ENCODE data around the gene SRRM2.

The SRRM2 gene

GRCh38 chr16:2787406-2787805, 35.0 kb downstream of the SRRM2 start, which contains the start of gene PRSS33:
PRSS33 (minus strand) TSS chr16:2787560; CDS start chr16:2786547, 1,013 bp downstream.
- no peak within 1 kb of the TSS for H3K27ac ChIP-seq
- TF ChIP-seq CTCF (conservative IDR thresholded peaks at IDR 0.05) = no peak

- H3K27ac ChIP-seq = no peak overlapping the region
- no peak for TF ChIP-seq CTCF (conservative IDR thresholded peaks at IDR 0.05)
Observed at GRCh38 chr16:2787961-2788360, 35.5 kb downstream of the SRRM2 start.

GRCh38 chr16:2790631-2791030, 38.2 kb downstream of the SRRM2 start:
- H3K27ac ChIP-seq = no peak overlapping the region
- no peak for TF ChIP-seq CTCF (conservative IDR thresholded peaks at IDR 0.05)

- no peak for TF ChIP-seq CTCF (conservative IDR thresholded peaks at IDR 0.05)
- H3K27ac ChIP-seq = no peak overlapping the region
Observed at GRCh38 chr16:2791174-2791573, 38.7 kb downstream of the SRRM2 start.

GRCh38 chr16:2792940-2793339, 40.5 kb downstream of the SRRM2 start:
- no peak overlapping the region for H3K27ac ChIP-seq
- TF ChIP-seq CTCF (conservative IDR thresholded peaks at IDR 0.05) = no peak

- TF ChIP-seq CTCF (conservative IDR thresholded peaks at IDR 0.05) = no peak
- H3K27ac ChIP-seq = no peak overlapping the region
Observed at GRCh38 chr16:2795395-2796143, 43.1 kb downstream of the SRRM2 start.

- TF ChIP-seq CTCF (conservative IDR thresholded peaks at IDR 0.05) = no peak
- no peak overlapping the region for H3K27ac ChIP-seq
Observed at GRCh38 chr16:2798723-2799204, 46.3 kb downstream of the SRRM2 start.

Data from VCaP (cell line).